Measurements from ENCODE around the gene RETNLB.

The RETNLB gene, protein sequence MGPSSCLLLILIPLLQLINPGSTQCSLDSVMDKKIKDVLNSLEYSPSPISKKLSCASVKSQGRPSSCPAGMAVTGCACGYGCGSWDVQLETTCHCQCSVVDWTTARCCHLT

DNA sequence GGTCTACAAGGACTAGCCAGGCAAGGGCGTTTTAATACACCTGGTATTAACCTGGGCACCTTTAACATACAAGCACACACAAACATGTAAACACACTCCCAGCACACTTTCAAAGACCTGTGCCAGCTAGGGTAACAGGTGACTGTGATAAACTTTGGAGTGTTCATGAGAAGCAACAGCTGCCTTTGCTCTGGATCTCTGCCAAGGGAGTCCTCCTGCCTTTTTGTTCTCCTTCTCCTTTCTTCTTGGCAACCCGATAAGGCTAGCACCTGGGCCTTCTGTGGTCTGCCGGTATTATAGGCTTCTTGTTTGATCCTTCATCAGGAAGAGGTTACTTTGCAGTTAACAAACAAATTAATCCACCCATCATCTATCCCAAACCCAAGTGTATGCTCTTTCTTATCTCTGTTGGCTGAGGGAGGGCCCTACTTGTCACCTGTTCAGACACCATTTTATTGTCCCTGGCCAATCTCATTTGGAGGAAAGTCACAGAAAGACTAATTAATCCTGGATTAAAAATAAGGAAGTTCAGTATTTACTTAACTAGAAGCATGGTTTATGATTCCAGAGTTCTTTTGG, at the start of gene RETNLB:
Gene RETNLB, minus strand, starts transcription at position 7 of the 579 bp plus-strand sequence. CDS start 225 bp downstream, outside the sequence.
- DNase-seq (ENCODE audit: low read depth in 2 of 2) = no peak

DNA sequence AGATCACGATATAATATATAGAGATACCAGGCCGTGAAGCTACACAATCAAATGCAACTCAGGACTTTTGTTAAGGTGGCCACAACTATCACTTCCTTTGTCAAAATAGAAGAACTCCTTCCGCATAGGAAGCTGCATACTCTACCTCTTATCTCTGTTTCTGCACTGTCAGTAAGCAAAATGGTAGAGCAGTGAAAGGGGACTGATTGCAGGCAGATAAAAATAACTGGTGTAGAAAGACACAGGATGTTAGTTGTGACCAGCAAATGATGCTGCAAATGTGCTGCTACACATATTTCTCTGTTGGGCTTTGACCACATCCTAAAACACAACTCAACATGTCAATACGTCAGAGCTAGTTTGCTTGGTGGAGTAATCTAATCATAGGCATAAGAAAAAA, 49.1 kb upstream of the RETNLB start:
- DNase-seq (ENCODE audit: low read depth in 2 of 2) = no peak

- DNase-seq (ENCODE audit: low read depth in 2 of 2) = no peak
Measured at GRCh38 chr3:108804966-108805365, 47.8 kb upstream of the RETNLB start.

DNA sequence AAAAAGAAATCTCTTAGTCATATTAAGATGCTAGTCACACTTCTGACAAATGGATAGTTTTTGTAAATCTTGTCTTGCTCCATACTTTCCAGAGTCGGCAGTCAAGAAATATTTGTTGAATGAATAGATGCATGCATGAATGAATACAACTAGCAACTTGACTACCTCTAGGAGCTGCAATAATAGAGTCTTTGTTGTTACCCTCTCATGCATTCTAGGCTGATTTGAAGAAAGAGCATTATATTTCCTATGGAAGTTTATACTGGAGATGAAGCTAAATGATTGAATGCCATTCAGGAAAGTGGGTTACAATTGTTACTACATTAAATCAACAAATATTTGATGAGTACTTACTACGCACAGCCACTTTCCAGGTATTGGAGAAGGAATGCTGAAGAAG, 47.2 kb upstream of the RETNLB start:
- no peak for DNase-seq (ENCODE audit: low read depth in 2 of 2)

- DNase-seq (ENCODE audit: low read depth in 2 of 2) = no peak
Measured at GRCh38 chr3:108791473-108791872, 34.3 kb upstream of the RETNLB start.

DNA sequence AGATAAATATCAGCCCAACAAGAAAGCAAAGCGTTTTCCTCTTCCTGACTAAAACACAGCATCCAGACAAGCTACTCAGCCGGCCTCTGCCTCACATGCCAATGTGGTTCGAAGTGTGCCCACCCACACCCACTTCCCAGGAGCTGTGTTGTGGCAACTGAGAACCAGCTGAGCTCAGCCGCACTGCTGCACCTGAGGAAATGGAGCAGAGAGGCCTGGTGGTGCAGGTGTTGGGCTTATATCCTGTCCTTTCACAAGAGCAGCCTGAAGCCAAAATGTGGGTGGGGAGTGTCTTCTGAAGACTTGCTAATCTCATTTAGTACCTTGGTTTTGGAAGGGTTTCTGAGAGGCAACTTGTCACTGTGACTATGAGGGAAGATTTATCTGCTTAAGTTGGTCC, 23.0 kb upstream of the RETNLB start:
- DNase-seq (ENCODE audit: low read depth in 2 of 2) = peak in 1 of 2 donors; percentile 1

GRCh38 chr3:108779496-108779895, 22.3 kb upstream of the RETNLB start:
- DNase-seq (ENCODE audit: low read depth in 2 of 2) = no peak

GRCh38 chr3:108775649-108776048, 18.4 kb upstream of the RETNLB start:
- no peak for DNase-seq (ENCODE audit: low read depth in 2 of 2)

DNA sequence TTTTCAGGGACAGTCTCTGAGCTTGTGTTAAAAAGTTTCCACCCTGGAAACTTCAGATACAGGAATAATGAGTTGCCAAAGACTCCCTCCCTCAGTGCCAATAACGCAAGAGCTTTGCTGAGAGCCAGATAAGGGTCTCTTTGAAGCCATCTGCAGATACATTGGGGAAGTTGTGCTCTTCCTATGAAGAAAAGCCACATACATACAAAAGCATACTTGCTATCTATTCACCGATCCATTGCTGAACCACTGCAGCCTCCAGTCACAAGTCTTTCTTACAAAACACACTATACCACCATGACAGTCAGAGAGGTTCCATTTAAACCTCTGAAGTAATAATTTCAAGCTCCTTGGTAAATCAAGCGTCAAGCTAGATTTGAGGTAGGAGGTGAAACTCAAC, 10.0 kb upstream of the RETNLB start:
- no peak for DNase-seq (ENCODE audit: low read depth in 2 of 2)

DNA sequence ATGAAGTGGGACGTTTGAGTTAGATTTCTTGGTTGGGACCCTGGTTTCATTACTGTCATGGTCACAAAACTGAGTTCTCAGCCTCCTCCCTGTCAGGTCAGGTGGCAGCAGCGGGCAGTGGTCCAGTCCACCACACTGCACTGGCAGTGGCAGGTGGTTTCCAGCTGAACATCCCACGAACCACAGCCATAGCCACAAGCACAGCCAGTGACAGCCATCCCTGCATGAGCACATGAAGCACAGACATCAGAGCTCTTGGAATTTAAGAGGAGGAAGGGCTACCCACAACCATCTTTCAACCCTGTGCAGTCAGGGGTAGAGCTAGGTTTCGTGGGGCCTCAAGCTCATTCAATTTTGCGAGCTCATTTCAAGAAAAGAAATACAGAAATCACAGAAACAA, 1.5 kb downstream of the RETNLB start:
- DNase-seq (ENCODE audit: low read depth in 2 of 2) = no peak

DNA sequence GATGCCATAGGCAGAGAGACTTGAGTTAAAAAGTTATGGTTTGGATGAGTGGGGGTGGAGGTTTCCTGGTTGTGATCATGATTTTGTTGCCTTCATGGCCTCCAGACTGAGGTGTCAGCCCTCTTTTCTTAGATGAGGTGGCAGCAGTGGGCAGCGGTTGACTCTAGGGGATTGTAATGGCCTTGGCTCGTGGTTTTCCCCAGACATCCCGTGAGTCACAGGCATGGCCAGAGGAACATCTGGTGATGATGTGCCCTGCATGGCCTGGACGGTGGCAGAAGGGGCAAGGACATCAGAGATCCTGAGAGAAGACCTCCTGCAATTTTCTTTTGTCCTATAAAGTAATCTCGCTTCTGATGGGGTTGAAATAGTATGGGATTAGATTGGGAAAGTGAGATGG, 12.4 kb downstream of the RETNLB start:
- no peak for DNase-seq (ENCODE audit: low read depth in 2 of 2)

DNA sequence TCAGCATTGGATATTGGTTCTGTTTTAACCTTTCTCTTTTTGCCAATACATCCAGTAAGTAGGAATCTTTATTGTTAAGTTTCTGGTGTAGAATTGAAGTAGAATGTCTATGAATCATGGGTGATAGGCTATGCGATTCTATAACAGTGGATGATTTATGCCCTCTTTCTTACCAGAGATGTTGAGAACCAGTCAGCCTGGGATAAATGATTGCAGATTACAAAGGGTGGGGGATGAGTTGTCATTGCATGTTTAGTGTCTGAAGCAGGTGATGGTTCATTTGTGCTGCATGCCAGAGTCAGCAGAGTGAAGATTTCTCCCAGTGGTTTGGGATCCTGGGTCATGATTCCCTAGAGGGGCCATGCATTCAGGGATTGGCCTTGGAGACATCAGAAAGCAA, 14.3 kb downstream of the RETNLB start:
- no peak for DNase-seq (ENCODE audit: low read depth in 2 of 2)

- no peak for DNase-seq (ENCODE audit: low read depth in 2 of 2)
Measured at GRCh38 chr3:108736821-108737220, 20.4 kb downstream of the RETNLB start.

DNA sequence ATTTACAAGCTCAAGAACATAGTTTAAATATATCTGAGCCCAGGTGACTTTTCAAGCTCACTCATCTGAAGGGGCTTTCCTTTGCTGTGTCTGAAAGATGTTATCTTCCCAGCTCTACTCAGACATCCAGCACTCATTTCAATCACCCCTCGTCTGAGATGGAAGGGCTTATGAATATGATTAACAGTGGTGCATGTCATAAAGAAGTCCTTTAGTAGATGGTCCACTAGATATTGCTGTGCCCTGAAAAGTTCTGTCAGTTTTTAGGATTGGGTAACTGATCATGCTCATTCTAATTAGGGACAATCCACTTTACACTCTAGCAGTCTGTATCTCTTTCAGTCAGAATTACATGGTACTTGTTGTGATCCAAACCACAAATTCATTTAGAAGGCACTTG, 28.3 kb downstream of the RETNLB start:
- DNase-seq (ENCODE audit: low read depth in 2 of 2) = no peak

DNA sequence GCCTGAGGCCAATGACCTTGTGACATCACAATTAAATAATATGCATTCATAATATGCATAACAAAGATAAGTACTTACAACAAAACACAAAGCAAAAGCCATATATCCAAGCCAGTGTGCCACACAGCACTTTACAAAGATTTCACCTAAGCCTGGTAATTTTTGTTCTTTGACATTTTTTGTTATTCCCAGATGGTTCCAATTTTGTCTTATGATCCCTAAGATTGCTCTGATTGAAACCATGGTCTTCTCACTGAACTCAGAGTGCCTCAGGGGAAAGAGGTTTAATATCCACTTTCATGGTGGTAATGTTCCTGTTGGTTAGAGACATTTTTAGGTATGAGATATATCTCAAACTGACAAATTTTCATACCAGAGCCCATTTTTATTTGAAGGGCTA, 29.1 kb downstream of the RETNLB start:
- DNase-seq (ENCODE audit: low read depth in 2 of 2) = no peak

DNA sequence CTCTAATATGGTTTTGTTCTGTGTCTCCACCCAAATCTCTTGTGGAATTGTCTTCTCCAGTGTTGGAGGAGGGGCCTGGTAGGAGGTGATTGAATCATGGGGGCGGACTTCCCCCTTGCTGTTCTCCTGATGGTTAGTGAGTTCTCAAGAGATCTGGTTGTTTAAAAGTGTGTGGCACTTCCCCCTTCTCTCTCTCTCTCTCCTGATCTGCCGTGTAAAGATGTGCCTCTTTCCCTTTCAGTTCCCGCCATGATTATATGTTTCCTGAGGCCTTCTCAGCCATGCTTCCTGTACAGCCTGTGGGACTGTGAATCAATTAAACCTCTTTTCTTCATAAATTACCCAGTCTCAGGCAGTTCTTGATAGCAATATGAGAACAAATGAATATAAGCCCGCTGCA, 33.1 kb downstream of the RETNLB start:
- DNase-seq (ENCODE audit: low read depth in 2 of 2) = no peak

DNA sequence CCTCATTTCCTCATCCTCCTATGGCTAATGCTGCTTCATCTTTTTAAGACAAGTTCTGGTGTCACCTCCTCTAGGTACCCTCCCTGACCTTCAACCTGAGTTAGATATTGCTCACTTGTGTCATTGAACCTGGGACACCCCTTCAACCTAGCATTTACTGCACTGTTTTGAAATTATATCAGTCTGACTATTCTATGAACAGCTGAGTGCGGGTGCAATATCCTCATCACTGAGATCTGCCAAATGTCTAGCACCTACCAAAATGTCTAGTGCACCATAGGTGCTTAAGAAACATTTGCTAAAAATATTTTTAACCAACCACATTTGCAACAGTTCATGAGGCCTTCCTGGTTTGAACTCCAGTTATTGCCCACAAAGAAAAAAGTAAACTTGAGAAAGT, 34.5 kb downstream of the RETNLB start:
- no peak for DNase-seq (ENCODE audit: low read depth in 2 of 2)

DNA sequence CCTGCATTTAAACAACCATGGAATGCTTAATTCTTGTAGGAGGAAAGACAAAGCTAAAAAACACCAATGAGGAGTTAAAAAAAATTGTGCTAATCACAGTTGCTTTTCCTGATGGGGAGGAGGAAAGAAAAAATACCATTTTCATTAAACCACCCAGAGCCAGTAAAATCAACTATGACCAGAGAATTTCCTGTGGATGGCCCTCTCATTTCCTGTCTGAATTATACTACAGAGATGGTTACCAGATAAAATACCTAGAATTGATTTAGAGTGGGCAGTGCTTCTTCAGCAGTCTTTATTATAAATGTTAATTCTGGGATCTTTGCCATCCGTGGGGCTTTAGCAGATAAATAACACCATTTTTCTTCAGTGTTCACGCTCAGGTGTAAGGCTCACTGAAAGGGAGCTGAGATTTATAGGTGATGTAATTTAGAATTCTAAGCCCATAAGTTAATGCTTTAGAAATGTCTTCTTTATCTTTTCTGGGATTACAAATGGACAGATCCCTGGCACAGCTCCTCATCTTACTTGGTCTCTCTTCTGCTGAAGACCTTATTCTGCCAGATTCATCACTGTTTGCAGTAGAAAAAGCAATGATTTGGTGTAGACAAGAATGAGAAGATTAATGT, 37.9 kb downstream of the RETNLB start:
- DNase-seq (ENCODE audit: low read depth in 2 of 2) = no peak

GRCh38 chr3:108718454-108718853, 38.8 kb downstream of the RETNLB start:
- no peak for DNase-seq (ENCODE audit: low read depth in 2 of 2)

GRCh38 chr3:108713816-108714215, 43.4 kb downstream of the RETNLB start:
- no peak for DNase-seq (ENCODE audit: low read depth in 2 of 2)

- DNase-seq (ENCODE audit: low read depth in 2 of 2) = no peak
Measured at GRCh38 chr3:108713009-108713516, 44.1 kb downstream of the RETNLB start.
